HCT116 (cell line): ENCODE results near the gene CCDC158. TPM values are rescaled to one million over a fixed set of nuclear protein-coding genes. Genes with fewer than 3 reads are reported as not detected.
"Not testable (repeated sequence)": the region's sequence is repeated elsewhere in the genome, so short reads cannot be mapped to it uniquely, and the experiment has no call there.

ENCODE experiments used
- ATAC-seq: fragments of 200-7000 bp; cut with Tn5 transposase; 2 replicates; pipeline ENCODE4 v1.9.1; 2020; ENCODE audit warnings: mild to moderate bottlenecking, moderate library complexity
- BruUV-seq: library from RNA; stranded (reverse); fragments of 400-500 nt; replicated peaks from 2 replicates; lab custom pipeline; 2021; lab: Mats Ljungman, UMichigan
- CTCF ChIA-PET: fragments of 300-600 bp; sonication (Branson Sonifier 250); formaldehyde crosslinking; loops from one replicate; lab custom pipeline; 2021; ENCODE audit warnings: antibody characterized with exemption; lab: Charles Lee
- POLR2A ChIA-PET: fragments of 300-600, 350-600 bp; sonication (Branson Sonifier 250); formaldehyde crosslinking; loops from one replicate; lab custom pipeline; 2021; ENCODE audit warnings: antibody characterized with exemption; lab: Charles Lee
- RAD21 ChIA-PET, 2 experiments: fragments of 300-600 bp; sonication (Branson Sonifier 250); formaldehyde crosslinking; loops; one replicate each; lab custom pipeline; 2023; ENCODE audit warnings: low total read pairs in 2 of 2; ENCODE audit not compliant: uncharacterized antibody in 2 of 2, unreplicated experiment in 2 of 2, low non-redundant PET in 1 of 2; lab: Charles Lee
- DNase-seq: peaks from one replicate; pipeline ENCODE4 v3.0.0-alpha.2; 2010; ENCODE audit warnings: low read depth, low spot score
- H2AFZ ChIP-seq: fragments of 200-600 bp; shearing (Covaris generic), sonication (generic); 2 replicates; pipeline ENCODE4 v1.6.1; 2017; ENCODE audit warnings: low read depth, mixed run types, mixed read lengths, antibody characterized with exemption, low read length; ENCODE audit not compliant: poor library complexity, severe bottlenecking
- H3K27ac ChIP-seq: 2 replicates; pipeline ENCODE4 v1.5.1; 2012; ENCODE audit warnings: low read depth, low read length
- H3K27me3 ChIP-seq: fragments of 200-600 bp; sonication (generic); 2 replicates; pipeline ENCODE4 v1.6.1; 2016; ENCODE audit warnings: mixed run types, low read length, mixed read lengths; ENCODE audit not compliant: insufficient read depth
- H3K36me3 ChIP-seq, 2 experiments: fragments of 200-500 bp in 1 of 2; fragments of 200-600 bp in 1 of 2; sonication (Bioruptor generic) in 1 of 2; sonication (generic) in 1 of 2; 2 replicates each; pipeline versions ENCODE4 v1.5.1 to v1.6.1; 2014 to 2016; ENCODE audit warnings: low read length in 2 of 2, inconsistent platforms in 1 of 2, mixed read lengths in 1 of 2, mixed run types in 1 of 2; ENCODE audit not compliant: insufficient read depth in 2 of 2, control insufficient read depth in 1 of 2
- H3K4me1 ChIP-seq, 2 experiments: fragments of 200-600 bp in 1 of 2; sonication (generic) in 1 of 2; 2 replicates each; pipeline versions ENCODE4 v1.5.1 to v1.6.1; 2012 to 2017; ENCODE audit warnings: low read length in 2 of 2, inconsistent platforms in 1 of 2, mild to moderate bottlenecking in 1 of 2, mixed read lengths in 1 of 2, mixed run types in 1 of 2, moderate library complexity in 1 of 2; ENCODE audit not compliant: insufficient read depth in 2 of 2, control insufficient read depth in 1 of 2
- H3K4me2 ChIP-seq: fragments of 200-600 bp; sonication (generic); 2 replicates; pipeline ENCODE4 v1.6.1; 2017; ENCODE audit warnings: mixed run types, low read length, mixed read lengths
- H3K4me3 ChIP-seq, 2 experiments: fragments of 200-600 bp in 1 of 2; sonication (generic) in 1 of 2; replicated peaks in 1 of 2; 2 replicates each; pipeline ENCODE4 v1.5.1; 2011 to 2016; ENCODE audit warnings: low read length in 2 of 2, control low read depth in 1 of 2, low read depth in 1 of 2, mild to moderate bottlenecking in 1 of 2, mixed read lengths in 1 of 2, mixed run types in 1 of 2
- H3K79me2 ChIP-seq: fragments of 200-600 bp; sonication (generic); 2 replicates; pipeline ENCODE4 v1.6.1; 2017; ENCODE audit warnings: mild to moderate bottlenecking, mixed run types, low read length, moderate library complexity, mixed read lengths; ENCODE audit not compliant: insufficient read depth
- H3K9ac ChIP-seq: fragments of 200-600 bp; sonication (generic); 2 replicates; pipeline ENCODE4 v1.6.1; 2016; ENCODE audit warnings: low read length, mixed read lengths
- H3K9me2 ChIP-seq: fragments of 200-600 bp; sonication (generic), shearing (Covaris generic); 2 replicates; pipeline ENCODE4 v1.6.1; 2017; ENCODE audit warnings: mixed run types, mild to moderate bottlenecking, moderate library complexity; ENCODE audit not compliant: insufficient read depth
- H3K9me3 ChIP-seq, 2 experiments: fragments of 200-500 bp in 1 of 2; fragments of 200-600 bp in 1 of 2; sonication (Bioruptor generic) in 1 of 2; sonication (generic) in 1 of 2; 2 replicates each; pipeline ENCODE4 v1.6.1; 2014 to 2017; ENCODE audit warnings: low read length in 2 of 2, mixed read lengths in 2 of 2, inconsistent platforms in 1 of 2, low read depth in 1 of 2, mild to moderate bottlenecking in 1 of 2, mixed run types in 1 of 2, moderate library complexity in 1 of 2; ENCODE audit not compliant: control insufficient read depth in 1 of 2, insufficient read depth in 1 of 2
- H4K20me1 ChIP-seq: fragments of 200-600 bp; sonication (generic), shearing (Covaris generic); 2 replicates; pipeline ENCODE4 v1.6.1; 2017; ENCODE audit warnings: mixed run types, mild to moderate bottlenecking, moderate library complexity; ENCODE audit not compliant: insufficient read depth
- CBX3 ChIP-seq: IDR thresholded peaks from 2 replicates; pipeline ENCODE4 v1.6.1; 2012; ENCODE audit warnings: low read depth
- CTCF ChIP-seq, 3 experiments: fragments of 200-600 bp in 1 of 3; sonication (generic) in 1 of 3; IDR thresholded peaks in 2 of 3; conservative IDR thresholded peaks in 1 of 3; 2 replicates each; pipeline ENCODE4 v1.5.1; 2012 to 2017; ENCODE audit warnings: low read depth in 2 of 3, low read length in 2 of 3, antibody characterized with exemption in 1 of 3, borderline replicate concordance in 1 of 3, control low read depth in 1 of 3, mild to moderate bottlenecking in 1 of 3, mixed read lengths in 1 of 3, mixed run types in 1 of 3, moderate library complexity in 1 of 3; ENCODE audit not compliant: insufficient read depth in 1 of 3
- JUND ChIP-seq: IDR thresholded peaks from 2 replicates; pipeline ENCODE4 v1.6.1; 2012
- POLR2A ChIP-seq: IDR thresholded peaks from 2 replicates; pipeline ENCODE4 v1.7.0; 2011; ENCODE audit warnings: borderline replicate concordance; ENCODE audit not compliant: insufficient read depth, insufficient read length; ENCODE audit errors: extremely low read depth
- YY1 ChIP-seq: IDR thresholded peaks from 2 replicates; pipeline ENCODE4 v1.6.1; 2011; ENCODE audit warnings: low read length, low read depth, moderate library complexity, mild to moderate bottlenecking; ENCODE audit not compliant: insufficient replicate concordance; ENCODE audit errors: extremely low read depth
- ZNF274 ChIP-seq: fragments of 200-500 bp; sonication (Bioruptor generic); IDR thresholded peaks from 2 replicates; pipeline ENCODE4 v1.6.1; 2014; ENCODE audit warnings: mild to moderate bottlenecking, low read depth, low read length, inconsistent platforms
- intact Hi-C: fragments of 100-400 bp; cut with micrococcal nuclease; formaldehyde crosslinking; loops from 2 replicates; pipeline ENCODE4 v1.10.0; 2022
- total RNA-seq: library from RNA; stranded (reverse); gene quantifications from one replicate; pipeline ENCODE4 v1.2.1, GENCODE V29; 2021; ENCODE audit not compliant: unreplicated experiment

CCDC158 gene
- total RNA-seq, 1 experiment from 2014 or later = not detected

DNA sequence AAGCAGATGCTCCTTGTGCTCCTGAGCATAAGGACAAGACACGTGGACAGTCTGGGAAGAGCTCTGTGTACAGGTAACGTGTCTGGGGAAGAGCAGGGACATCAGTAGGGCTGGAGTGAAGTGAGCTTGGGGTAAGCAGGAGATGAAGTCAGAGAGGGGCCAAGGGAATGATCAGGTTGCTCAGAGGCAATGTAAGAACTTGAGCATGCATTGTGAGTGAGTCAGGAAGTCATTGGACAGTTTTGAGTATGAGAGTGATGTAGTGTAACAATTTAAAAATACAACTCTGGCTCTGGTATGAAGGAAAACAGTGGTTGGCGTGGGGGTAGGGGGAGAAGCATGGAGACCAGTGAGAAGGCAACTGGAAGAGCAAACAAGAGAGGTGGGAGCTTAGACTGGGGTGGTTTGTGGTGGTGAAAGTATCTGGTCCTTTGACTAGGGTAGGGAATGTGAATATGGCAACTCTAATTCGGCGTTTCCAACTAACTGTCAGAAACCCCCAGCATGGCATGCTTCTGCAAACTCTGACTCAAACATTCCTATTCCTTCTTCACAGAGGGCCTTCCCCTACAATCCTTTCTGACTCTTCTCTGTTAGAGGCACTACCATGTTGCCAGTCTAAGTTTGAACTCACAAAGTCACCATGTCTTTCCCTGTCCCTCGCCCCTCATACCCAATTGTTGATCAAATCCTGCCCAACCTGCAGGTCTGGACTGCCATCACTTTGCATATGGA is 57.2 kb downstream of the CCDC158 start:
- Histone ChIP-seq H3K79me2 (no peaks in the 10 kb centered on the region), H3K4me3 (no peak overlapping the region), H3K9me3 (no peaks in the 10 kb centered on the region; a peak in 1 of 4 replicates), H3K27ac (no peak overlapping the region), H3K4me2 (no peak overlapping the region), H2AFZ (no peak overlapping the region), H3K9me2 (no peaks in the 10 kb centered on the region), H3K36me3 (no peaks in the 10 kb centered on the region)
- RAD21 ChIA-PET = no interaction called here
- ATAC-seq = no peak
- no peak for TF ChIP-seq ZNF274
- TF ChIP-seq, all 23 proteins: peak for 0
- no TSS peak for BruUV-seq
- POLR2A ChIA-PET = no interaction called here
- CTCF ChIA-PET = no interaction called here
- Histone ChIP-seq H3K4me1 (no peaks in the 10 kb centered on the region), H4K20me1 (no peaks in the 10 kb centered on the region), H3K27me3 (no peaks in the 10 kb centered on the region), H3K9ac (no peak overlapping the region)
- no peak for DNase-seq
- intact Hi-C loops = no loop called here

- Histone ChIP-seq H3K4me2 (no peak overlapping the region), H3K9ac (no peak overlapping the region), H3K9me3 (no peaks in the 10 kb centered on the region; a peak in 1 of 4 replicates), H3K27ac (no peak overlapping the region), H3K36me3 (no peaks in the 10 kb centered on the region), H3K9me2 (no peaks in the 10 kb centered on the region), H4K20me1 (no peaks in the 10 kb centered on the region), H3K4me3 (no peak overlapping the region), H3K27me3 (no peaks in the 10 kb centered on the region), H2AFZ (no peak overlapping the region), H3K4me1 (no peaks in the 10 kb centered on the region), H3K79me2 (no peaks in the 10 kb centered on the region)
- intact Hi-C loops = no loop called here
- TF ChIP-seq CTCF (IDR thresholded peaks at IDR 0.05 in 2 of 3, conservative IDR thresholded peaks at IDR 0.05 in 1 of 3; ENCODE audit: borderline replicate concordance in 1 of 3, insufficient read depth in 1 of 3, low read depth in 2 of 3, low read length in 2 of 3) (no peak), YY1 (no peak), POLR2A (no peak), CBX3 (no peak), JUND (no peak)
- ChIA-PET POLR2A (no interaction called here), CTCF (no interaction called here), RAD21 (no interaction called here)
- no TSS peak for BruUV-seq
- DNase-seq (no peak), ATAC-seq (no peak)
Measured at GRCh38 chr4:76361689-76362412, 59.1 kb downstream of the CCDC158 start.

DNA sequence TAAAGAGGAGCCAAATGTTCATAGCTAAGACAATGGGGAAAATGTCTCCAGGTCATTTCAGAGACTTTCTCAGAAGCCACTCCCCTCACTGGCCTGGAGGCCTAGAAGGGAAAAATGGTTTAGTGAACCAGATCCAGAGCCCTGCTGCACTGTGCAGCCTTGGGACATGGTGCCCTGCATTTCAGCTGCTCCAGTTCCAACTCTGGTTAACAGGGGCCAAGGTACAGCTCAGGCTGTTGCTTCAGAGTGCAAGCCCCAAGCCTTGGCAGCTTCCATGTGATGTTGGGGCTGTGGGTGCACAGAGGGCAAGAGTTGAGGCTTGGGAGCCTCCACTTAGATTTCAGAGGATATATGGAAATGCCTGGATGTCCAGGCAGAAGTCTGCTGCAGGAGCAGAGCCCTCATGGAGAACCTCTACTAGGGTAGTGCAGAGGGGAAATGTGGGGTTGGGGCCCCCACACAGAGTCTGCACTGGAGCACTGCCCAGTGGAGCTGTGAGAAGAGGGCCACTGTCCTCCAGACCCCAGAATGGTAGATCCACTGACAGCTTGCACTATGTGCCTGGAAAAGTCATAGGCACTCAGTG is 61.0 kb downstream of the CCDC158 start:
- H3K9me3 ChIP-seq, H2AFZ ChIP-seq, H3K9me2 ChIP-seq, intact Hi-C loops, BruUV-seq, H3K9ac ChIP-seq, DNase-seq, H3K79me2 ChIP-seq, CTCF ChIA-PET, H3K4me2 ChIP-seq, RAD21 ChIA-PET, POLR2A ChIA-PET, H3K27me3 ChIP-seq, H4K20me1 ChIP-seq, H3K36me3 ChIP-seq, ATAC-seq, H3K4me3 ChIP-seq, H3K4me1 ChIP-seq, H3K27ac ChIP-seq: not testable (repeated sequence)
